KMS-11 (cell line): ENCODE data around the gene FETUB.
"Not testable (repeated sequence)": the region's sequence is repeated elsewhere in the genome, so short reads cannot be mapped to it uniquely, and the experiment has no call there.

Experiments used
- H2AFZ ChIP-seq: fragments of 200-600 bp; sonication (generic); 2 replicates; pipeline ENCODE4 v1.6.1; 2016; ENCODE audit warnings: antibody characterized with exemption, mixed run types, low read depth
- H3K27ac ChIP-seq: fragments of 200-600 bp; sonication (generic); 2 replicates; pipeline ENCODE4 v1.6.1; 2016; ENCODE audit warnings: mild to moderate bottlenecking, mixed run types
- H3K27me3 ChIP-seq: fragments of 200-600 bp; sonication (generic); 2 replicates; pipeline ENCODE4 v1.6.1; 2017; ENCODE audit warnings: mild to moderate bottlenecking, low read depth, mixed run types, moderate library complexity; ENCODE audit not compliant: insufficient read depth
- H3K36me3 ChIP-seq: fragments of 200-600 bp; sonication (generic); 2 replicates; pipeline ENCODE4 v1.6.1; 2017; ENCODE audit warnings: mild to moderate bottlenecking, mixed run types; ENCODE audit not compliant: insufficient read depth
- H3K4me1 ChIP-seq: fragments of 200-600 bp; sonication (generic); 2 replicates; pipeline ENCODE4 v1.6.1; 2016; ENCODE audit warnings: mild to moderate bottlenecking, low read depth, mixed run types; ENCODE audit not compliant: poor library complexity, severe bottlenecking
- H3K4me2 ChIP-seq: fragments of 200-600 bp; sonication (generic); 2 replicates; pipeline ENCODE4 v1.7.0; 2016; ENCODE audit warnings: mild to moderate bottlenecking, mixed run types
- H3K4me3 ChIP-seq: fragments of 200-600 bp; sonication (generic); IDR thresholded peaks from 2 replicates; pipeline ENCODE4 v1.6.1; 2017; ENCODE audit warnings: low read depth, low read length, mixed read lengths; ENCODE audit not compliant: insufficient read depth
- H3K79me2 ChIP-seq: fragments of 200-600 bp; sonication (generic); 2 replicates; pipeline ENCODE4 v1.6.1; 2016; ENCODE audit warnings: low read depth, mixed run types; ENCODE audit not compliant: insufficient read depth
- H3K9ac ChIP-seq: fragments of 200-600 bp; sonication (generic); 2 replicates; pipeline ENCODE4 v1.6.1; 2016; ENCODE audit warnings: mild to moderate bottlenecking, mixed run types
- H4K20me1 ChIP-seq: fragments of 200-600 bp; sonication (generic); 2 replicates; pipeline ENCODE4 v1.6.1; 2016; ENCODE audit warnings: mild to moderate bottlenecking, mixed run types; ENCODE audit not compliant: insufficient read depth
- CTCF ChIP-seq: fragments of 200-600 bp; sonication (generic); conservative IDR thresholded peaks from 2 replicates; pipeline ENCODE4 v1.6.1; 2017; ENCODE audit warnings: low read depth, mild to moderate bottlenecking, antibody characterized with exemption, low read length, moderate library complexity, mixed read lengths

The FETUB gene

GRCh38 chr3:186682812-186683211 lies 42.6 kb downstream of the FETUB start:
- Histone ChIP-seq H3K36me3 (no peaks in the 10 kb centered on the region), H2AFZ (no peak overlapping the region), H4K20me1 (no peaks in the 10 kb centered on the region), H3K27ac (no peak overlapping the region), H3K4me3 (no peak overlapping the region), H3K4me1 (no peaks in the 10 kb centered on the region), H3K79me2 (no peaks in the 10 kb centered on the region), H3K4me2 (no peak overlapping the region), H3K9ac (no peak overlapping the region), H3K27me3 (no peaks in the 10 kb centered on the region)
- no peak for TF ChIP-seq CTCF

- Histone ChIP-seq H3K79me2 (no peaks in the 10 kb centered on the region), H4K20me1 (no peaks in the 10 kb centered on the region), H3K4me3 (no peak overlapping the region), H3K27me3 (no peaks in the 10 kb centered on the region), H3K4me1 (no peaks in the 10 kb centered on the region), H3K4me2 (no peak overlapping the region), H2AFZ (no peak overlapping the region), H3K9ac (no peak overlapping the region), H3K27ac (no peak overlapping the region), H3K36me3 (no peaks in the 10 kb centered on the region)
- no peak for TF ChIP-seq CTCF
These were observed 43.8 kb downstream of the FETUB start for GRCh38 chr3:186683979-186684378.

- H3K27me3 ChIP-seq, H3K4me1 ChIP-seq, H3K9ac ChIP-seq, H3K4me3 ChIP-seq, H3K27ac ChIP-seq, H4K20me1 ChIP-seq, H3K4me2 ChIP-seq, H3K36me3 ChIP-seq, H2AFZ ChIP-seq, H3K79me2 ChIP-seq: not testable (repeated sequence)
These were observed 46.3 kb downstream of the FETUB start for GRCh38 chr3:186686475-186686874.

- Histone ChIP-seq H4K20me1 (no peaks in the 10 kb centered on the region), H3K36me3 (no peaks in the 10 kb centered on the region), H3K79me2 (no peaks in the 10 kb centered on the region), H3K27me3 (no peaks in the 10 kb centered on the region), H3K4me3 (no peak overlapping the region), H2AFZ (no peak overlapping the region), H3K9ac (no peak overlapping the region), H3K27ac (no peak overlapping the region), H3K4me1 (no peaks in the 10 kb centered on the region), H3K4me2 (no peak overlapping the region)
- no peak for TF ChIP-seq CTCF
These were observed 47.0 kb downstream of the FETUB start for GRCh38 chr3:186687120-186687651.

GRCh38 chr3:186690304-186690703 lies 50.1 kb downstream of the FETUB start:
- H4K20me1 ChIP-seq, H3K4me2 ChIP-seq, H3K79me2 ChIP-seq, H2AFZ ChIP-seq, H3K9ac ChIP-seq, H3K27ac ChIP-seq, H3K27me3 ChIP-seq, H3K36me3 ChIP-seq, H3K4me3 ChIP-seq, H3K4me1 ChIP-seq: not testable (repeated sequence)
